DOHH2 (cell line): ENCODE data around the gene CDHR2.

ENCODE experiments used
- H3F3A ChIP-seq: fragments of 200-600 bp; sonication (generic), shearing (Covaris generic); 2 replicates; pipeline ENCODE4 v1.6.0; 2016; ENCODE audit warnings: antibody characterized with exemption, mild to moderate bottlenecking; ENCODE audit not compliant: control insufficient read depth, insufficient read depth
- H3K27ac ChIP-seq: fragments of 200-600 bp; sonication (generic); 2 replicates; pipeline ENCODE4 v1.5.1; 2014; ENCODE audit warnings: low read depth, mild to moderate bottlenecking, low read length, moderate library complexity
- H3K27me3 ChIP-seq: fragments of 200-600 bp; sonication (generic); 2 replicates; pipeline ENCODE4 v1.6.1; 2014; ENCODE audit warnings: mild to moderate bottlenecking, low read length, mixed read lengths; ENCODE audit not compliant: control insufficient read depth
- H3K36me3 ChIP-seq: fragments of 200-600 bp; sonication (generic); 2 replicates; pipeline ENCODE4 v1.6.1; 2014; ENCODE audit warnings: mild to moderate bottlenecking, low read length, moderate library complexity, mixed read lengths; ENCODE audit not compliant: control insufficient read depth
- H3K4me1 ChIP-seq: fragments of 200-600 bp; sonication (generic); 2 replicates; pipeline ENCODE4 v1.6.1; 2014; ENCODE audit warnings: mild to moderate bottlenecking, low read length, mixed read lengths; ENCODE audit not compliant: control insufficient read depth
- H3K4me2 ChIP-seq: fragments of 200-600 bp; sonication (generic); 2 replicates; pipeline ENCODE4 v1.6.0; 2014; ENCODE audit warnings: mild to moderate bottlenecking, low read length, moderate library complexity
- H3K4me3 ChIP-seq: fragments of 200-600 bp; sonication (generic); 2 replicates; pipeline ENCODE4 v1.5.1; 2014; ENCODE audit warnings: mild to moderate bottlenecking, low read length, mixed read lengths
- H3K79me2 ChIP-seq: fragments of 200-600 bp; sonication (generic); 2 replicates; pipeline ENCODE4 v1.6.1; 2014; ENCODE audit warnings: mild to moderate bottlenecking, low read length, mixed read lengths; ENCODE audit not compliant: control insufficient read depth
- H3K9me2 ChIP-seq: fragments of 200-600 bp; sonication (generic); replicated peaks from 2 replicates; pipeline ENCODE4 v1.6.1; 2014; ENCODE audit warnings: mild to moderate bottlenecking, low read length, mixed read lengths; ENCODE audit not compliant: control insufficient read depth
- H3K9me3 ChIP-seq: fragments of 200-600 bp; sonication (generic); 2 replicates; pipeline ENCODE4 v1.6.1; 2014; ENCODE audit warnings: antibody characterized with exemption, low read length, mixed read lengths; ENCODE audit not compliant: control insufficient read depth, insufficient read depth
- H4K20me1 ChIP-seq: fragments of 200-600 bp; sonication (generic); 2 replicates; pipeline ENCODE4 v1.6.0; 2014; ENCODE audit warnings: low read depth, mild to moderate bottlenecking, antibody characterized with exemption, low read length, moderate library complexity; ENCODE audit not compliant: control insufficient read depth, insufficient read depth
- EZH2phosphoT487 ChIP-seq: fragments of 200-600 bp; sonication (generic); IDR thresholded peaks from 2 replicates; pipeline ENCODE4 v1.6.1; 2017; ENCODE audit warnings: borderline replicate concordance, mild to moderate bottlenecking, antibody characterized with exemption, low read length, moderate library complexity, mixed read lengths
- TF ChIP-seq, protein P1 (sequence below): fragments of 200-600 bp; sonication (generic); IDR thresholded peaks from one replicate; pipeline ENCODE4 v1.5.1; 2014; ENCODE audit warnings: antibody characterized with exemption, mild to moderate bottlenecking, low read depth, low read length; ENCODE audit not compliant: poor library complexity, severe bottlenecking

CDHR2 gene

DNA sequence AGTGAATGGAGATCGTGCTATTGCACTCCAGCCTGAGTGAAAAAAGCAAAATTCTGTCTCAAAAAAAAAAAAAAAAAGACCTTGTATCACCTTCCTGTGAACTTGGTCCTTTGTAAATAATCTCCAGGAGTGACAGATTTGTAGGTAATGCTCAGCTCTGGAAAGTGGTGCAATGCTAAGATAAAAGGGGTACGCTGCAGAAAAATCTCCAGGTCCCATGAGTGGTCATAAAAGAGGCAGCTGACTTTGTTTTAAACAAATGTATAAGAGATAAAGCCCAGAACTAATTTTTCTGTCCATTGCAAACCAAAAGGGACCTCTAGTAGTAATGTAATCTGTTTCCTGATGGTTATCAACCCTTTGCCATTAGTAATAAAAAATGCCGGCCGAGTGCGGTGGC, 45.6 kb upstream of the CDHR2 start:
- Histone ChIP-seq H3K4me2 (no peak overlapping the region), H3K4me3 (no peak overlapping the region), H3K36me3 (peaks cover 59% of the 10 kb centered on the region), H3K79me2 (no peaks in the 10 kb centered on the region), H3K27ac (no peak overlapping the region), H4K20me1 (no peaks in the 10 kb centered on the region), H3K9me2 (no peaks in the 10 kb centered on the region), H3K9me3 (no peaks in the 10 kb centered on the region), H3F3A (no peaks in the 10 kb centered on the region), H3K27me3 (no peaks in the 10 kb centered on the region), H3K4me1 (no peaks in the 10 kb centered on the region)
- TF ChIP-seq, protein P1, sequence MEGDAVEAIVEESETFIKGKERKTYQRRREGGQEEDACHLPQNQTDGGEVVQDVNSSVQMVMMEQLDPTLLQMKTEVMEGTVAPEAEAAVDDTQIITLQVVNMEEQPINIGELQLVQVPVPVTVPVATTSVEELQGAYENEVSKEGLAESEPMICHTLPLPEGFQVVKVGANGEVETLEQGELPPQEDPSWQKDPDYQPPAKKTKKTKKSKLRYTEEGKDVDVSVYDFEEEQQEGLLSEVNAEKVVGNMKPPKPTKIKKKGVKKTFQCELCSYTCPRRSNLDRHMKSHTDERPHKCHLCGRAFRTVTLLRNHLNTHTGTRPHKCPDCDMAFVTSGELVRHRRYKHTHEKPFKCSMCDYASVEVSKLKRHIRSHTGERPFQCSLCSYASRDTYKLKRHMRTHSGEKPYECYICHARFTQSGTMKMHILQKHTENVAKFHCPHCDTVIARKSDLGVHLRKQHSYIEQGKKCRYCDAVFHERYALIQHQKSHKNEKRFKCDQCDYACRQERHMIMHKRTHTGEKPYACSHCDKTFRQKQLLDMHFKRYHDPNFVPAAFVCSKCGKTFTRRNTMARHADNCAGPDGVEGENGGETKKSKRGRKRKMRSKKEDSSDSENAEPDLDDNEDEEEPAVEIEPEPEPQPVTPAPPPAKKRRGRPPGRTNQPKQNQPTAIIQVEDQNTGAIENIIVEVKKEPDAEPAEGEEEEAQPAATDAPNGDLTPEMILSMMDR: no peak
- no peak for TF ChIP-seq EZH2phosphoT487

DNA sequence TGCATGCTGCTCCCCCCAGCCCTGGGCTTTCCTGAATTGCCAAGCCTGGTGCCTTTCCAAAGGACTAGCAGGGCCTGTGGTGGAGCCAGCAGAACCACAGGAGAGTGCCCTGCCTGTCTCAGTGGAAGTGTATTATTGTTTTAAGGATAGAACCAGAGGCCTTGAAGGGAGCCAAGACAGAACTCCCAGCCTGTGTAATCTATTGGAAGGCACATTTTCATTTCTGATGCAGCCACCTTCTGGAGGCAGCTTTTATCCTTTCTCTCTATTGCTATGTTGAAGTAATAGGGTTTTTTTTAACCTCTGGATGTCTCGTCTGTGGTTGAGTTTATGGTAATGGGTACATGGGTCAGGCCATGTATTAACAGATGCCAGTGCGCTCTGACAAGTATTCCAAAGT, 41.2 kb upstream of the CDHR2 start:
- H4K20me1 ChIP-seq: no peaks in the 10 kb centered on the region
- H3K4me2 ChIP-seq: no peak overlapping the region
- H3K36me3 ChIP-seq: peaks cover 26% of the 10 kb centered on the region
- no peaks in the 10 kb centered on the region for H3K9me2 ChIP-seq
- no peaks in the 10 kb centered on the region for H3K27me3 ChIP-seq
- H3K4me1 ChIP-seq: no peaks in the 10 kb centered on the region
- H3K9me3 ChIP-seq: no peaks in the 10 kb centered on the region
- TF ChIP-seq, protein P1: no peak
- no peak overlapping the region for H3K27ac ChIP-seq
- no peaks in the 10 kb centered on the region for H3K79me2 ChIP-seq
- H3K4me3 ChIP-seq: no peak overlapping the region
- 0 out of 2 replicates have a peak, but pooled peaks cover 4% of the 10 kb centered on the region for H3F3A ChIP-seq

DNA sequence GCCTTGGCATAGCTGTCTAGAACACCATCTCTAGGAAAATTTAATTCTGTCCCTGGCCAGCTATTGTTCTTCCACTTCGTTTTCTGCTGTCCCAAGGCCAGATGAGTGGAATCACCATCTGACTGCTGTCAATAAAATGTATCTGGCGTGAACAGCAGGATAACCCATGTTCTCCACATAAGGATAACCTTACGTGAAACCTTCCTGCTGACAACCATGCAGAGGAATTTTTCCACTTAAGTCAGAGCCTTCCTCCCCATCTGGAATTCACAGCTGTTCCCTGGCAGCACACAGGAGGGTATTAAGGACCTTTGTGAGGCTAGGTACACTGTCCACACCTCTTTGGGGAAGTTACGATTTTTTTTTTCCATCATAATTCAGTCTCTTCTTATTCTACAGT, 40.5 kb upstream of the CDHR2 start:
- TF ChIP-seq, protein P1: no peak
- TF ChIP-seq EZH2phosphoT487: no peak
- Histone ChIP-seq H3K4me1 (no peaks in the 10 kb centered on the region), H3K27ac (no peak overlapping the region), H3K4me2 (no peak overlapping the region), H3K79me2 (no peaks in the 10 kb centered on the region), H3K4me3 (no peak overlapping the region), H3F3A (0 out of 2 replicates have a peak, but pooled peaks cover 4% of the 10 kb centered on the region), H3K27me3 (no peaks in the 10 kb centered on the region), H3K9me2 (no peaks in the 10 kb centered on the region), H4K20me1 (no peaks in the 10 kb centered on the region), H3K36me3 (peaks cover 26% of the 10 kb centered on the region), H3K9me3 (no peaks in the 10 kb centered on the region)

DNA sequence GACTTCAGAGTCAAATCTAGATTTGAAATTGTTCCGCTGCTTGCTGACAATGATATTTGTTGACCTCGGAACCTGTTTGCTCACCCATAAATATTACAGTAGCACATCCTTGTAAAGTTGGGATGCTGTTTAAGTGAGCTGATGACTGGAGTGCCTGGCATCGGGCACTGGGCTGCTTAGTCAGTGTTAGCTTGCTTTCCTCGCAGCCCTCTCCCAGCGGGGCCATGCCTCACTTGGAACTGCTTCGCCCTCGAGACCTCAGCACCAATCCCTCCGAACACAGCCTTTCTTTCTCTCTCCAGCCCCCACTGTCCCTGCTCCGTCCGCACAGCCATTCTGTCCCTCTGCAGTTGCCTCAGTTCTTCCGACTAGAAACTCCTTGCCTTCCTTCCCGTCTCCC, 35.4 kb upstream of the CDHR2 start:
- H3K27ac ChIP-seq: no peak overlapping the region
- H3F3A ChIP-seq: 0 out of 2 replicates have a peak, but pooled peaks cover 4% of the 10 kb centered on the region
- H4K20me1 ChIP-seq: no peaks in the 10 kb centered on the region
- no peaks in the 10 kb centered on the region for H3K36me3 ChIP-seq
- no peaks in the 10 kb centered on the region for H3K9me2 ChIP-seq
- H3K4me3 ChIP-seq: no peak overlapping the region
- peaks cover 17% of the 10 kb centered on the region for H3K4me1 ChIP-seq
- no peak for TF ChIP-seq EZH2phosphoT487
- TF ChIP-seq, protein P1: no peak
- H3K4me2 ChIP-seq: no peak overlapping the region
- H3K27me3 ChIP-seq: no peaks in the 10 kb centered on the region
- H3K9me3 ChIP-seq: no peaks in the 10 kb centered on the region
- H3K79me2 ChIP-seq: no peaks in the 10 kb centered on the region
